HCT116 (cell line): ENCODE data around the gene CD1B. TPM values are rescaled to one million over a fixed set of nuclear protein-coding genes. Genes with fewer than 3 reads are reported as not detected.

ENCODE experiments used
- ATAC-seq: fragments of 200-7000 bp; cut with Tn5 transposase; 2 replicates; pipeline ENCODE4 v1.9.1; 2020; ENCODE audit warnings: mild to moderate bottlenecking, moderate library complexity
- BruUV-seq: library from RNA; stranded (reverse); fragments of 400-500 nt; replicated peaks from 2 replicates; lab custom pipeline; 2021; lab: Mats Ljungman, UMichigan
- CTCF ChIA-PET: fragments of 300-600 bp; sonication (Branson Sonifier 250); formaldehyde crosslinking; loops from one replicate; lab custom pipeline; 2021; ENCODE audit warnings: antibody characterized with exemption; lab: Charles Lee
- POLR2A ChIA-PET: fragments of 300-600, 350-600 bp; sonication (Branson Sonifier 250); formaldehyde crosslinking; loops from one replicate; lab custom pipeline; 2021; ENCODE audit warnings: antibody characterized with exemption; lab: Charles Lee
- RAD21 ChIA-PET, 2 experiments: fragments of 300-600 bp; sonication (Branson Sonifier 250); formaldehyde crosslinking; loops; one replicate each; lab custom pipeline; 2023; ENCODE audit warnings: low total read pairs in 2 of 2; ENCODE audit not compliant: uncharacterized antibody in 2 of 2, unreplicated experiment in 2 of 2, low non-redundant PET in 1 of 2; lab: Charles Lee
- DNase-seq: peaks from one replicate; pipeline ENCODE4 v3.0.0-alpha.2; 2010; ENCODE audit warnings: low read depth, low spot score
- H2AFZ ChIP-seq: fragments of 200-600 bp; shearing (Covaris generic), sonication (generic); 2 replicates; pipeline ENCODE4 v1.6.1; 2017; ENCODE audit warnings: low read depth, mixed run types, mixed read lengths, antibody characterized with exemption, low read length; ENCODE audit not compliant: poor library complexity, severe bottlenecking
- H3K27ac ChIP-seq: 2 replicates; pipeline ENCODE4 v1.5.1; 2012; ENCODE audit warnings: low read depth, low read length
- H3K27me3 ChIP-seq: fragments of 200-600 bp; sonication (generic); 2 replicates; pipeline ENCODE4 v1.6.1; 2016; ENCODE audit warnings: mixed run types, low read length, mixed read lengths; ENCODE audit not compliant: insufficient read depth
- H3K36me3 ChIP-seq, 2 experiments: fragments of 200-500 bp in 1 of 2; fragments of 200-600 bp in 1 of 2; sonication (Bioruptor generic) in 1 of 2; sonication (generic) in 1 of 2; 2 replicates each; pipeline versions ENCODE4 v1.5.1 to v1.6.1; 2014 to 2016; ENCODE audit warnings: low read length in 2 of 2, inconsistent platforms in 1 of 2, mixed read lengths in 1 of 2, mixed run types in 1 of 2; ENCODE audit not compliant: insufficient read depth in 2 of 2, control insufficient read depth in 1 of 2
- H3K4me1 ChIP-seq, 2 experiments: fragments of 200-600 bp in 1 of 2; sonication (generic) in 1 of 2; 2 replicates each; pipeline versions ENCODE4 v1.5.1 to v1.6.1; 2012 to 2017; ENCODE audit warnings: low read length in 2 of 2, inconsistent platforms in 1 of 2, mild to moderate bottlenecking in 1 of 2, mixed read lengths in 1 of 2, mixed run types in 1 of 2, moderate library complexity in 1 of 2; ENCODE audit not compliant: insufficient read depth in 2 of 2, control insufficient read depth in 1 of 2
- H3K4me2 ChIP-seq: fragments of 200-600 bp; sonication (generic); 2 replicates; pipeline ENCODE4 v1.6.1; 2017; ENCODE audit warnings: mixed run types, low read length, mixed read lengths
- H3K4me3 ChIP-seq, 2 experiments: fragments of 200-600 bp in 1 of 2; sonication (generic) in 1 of 2; replicated peaks in 1 of 2; 2 replicates each; pipeline ENCODE4 v1.5.1; 2011 to 2016; ENCODE audit warnings: low read length in 2 of 2, control low read depth in 1 of 2, low read depth in 1 of 2, mild to moderate bottlenecking in 1 of 2, mixed read lengths in 1 of 2, mixed run types in 1 of 2
- H3K79me2 ChIP-seq: fragments of 200-600 bp; sonication (generic); 2 replicates; pipeline ENCODE4 v1.6.1; 2017; ENCODE audit warnings: mild to moderate bottlenecking, mixed run types, low read length, moderate library complexity, mixed read lengths; ENCODE audit not compliant: insufficient read depth
- H3K9ac ChIP-seq: fragments of 200-600 bp; sonication (generic); 2 replicates; pipeline ENCODE4 v1.6.1; 2016; ENCODE audit warnings: low read length, mixed read lengths
- H3K9me2 ChIP-seq: fragments of 200-600 bp; sonication (generic), shearing (Covaris generic); 2 replicates; pipeline ENCODE4 v1.6.1; 2017; ENCODE audit warnings: mixed run types, mild to moderate bottlenecking, moderate library complexity; ENCODE audit not compliant: insufficient read depth
- H3K9me3 ChIP-seq, 2 experiments: fragments of 200-500 bp in 1 of 2; fragments of 200-600 bp in 1 of 2; sonication (Bioruptor generic) in 1 of 2; sonication (generic) in 1 of 2; 2 replicates each; pipeline ENCODE4 v1.6.1; 2014 to 2017; ENCODE audit warnings: low read length in 2 of 2, mixed read lengths in 2 of 2, inconsistent platforms in 1 of 2, low read depth in 1 of 2, mild to moderate bottlenecking in 1 of 2, mixed run types in 1 of 2, moderate library complexity in 1 of 2; ENCODE audit not compliant: control insufficient read depth in 1 of 2, insufficient read depth in 1 of 2
- H4K20me1 ChIP-seq: fragments of 200-600 bp; sonication (generic), shearing (Covaris generic); 2 replicates; pipeline ENCODE4 v1.6.1; 2017; ENCODE audit warnings: mixed run types, mild to moderate bottlenecking, moderate library complexity; ENCODE audit not compliant: insufficient read depth
- CBX3 ChIP-seq: IDR thresholded peaks from 2 replicates; pipeline ENCODE4 v1.6.1; 2012; ENCODE audit warnings: low read depth
- CEBPB ChIP-seq: IDR thresholded peaks from 2 replicates; pipeline ENCODE4 v1.6.1; 2012; ENCODE audit warnings: low read depth
- ELF1 ChIP-seq: IDR thresholded peaks from 2 replicates; pipeline ENCODE4 v1.6.1; 2012; ENCODE audit warnings: low read depth, borderline replicate concordance
- EZH2 ChIP-seq: fragments of 200-600 bp; sonication (generic); IDR thresholded peaks from 2 replicates; pipeline ENCODE4 v1.6.1; 2017; ENCODE audit warnings: antibody characterized with exemption, mixed run types
- FOSL1 ChIP-seq: IDR thresholded peaks from 2 replicates; pipeline ENCODE4 v1.6.1; 2012; ENCODE audit warnings: low read depth
- POLR2AphosphoS5 ChIP-seq: IDR thresholded peaks from 2 replicates; pipeline ENCODE4 v1.6.1; 2011; ENCODE audit warnings: mild to moderate bottlenecking, low read depth, low read length, moderate library complexity
- RAD21 ChIP-seq: IDR thresholded peaks from 2 replicates; pipeline ENCODE4 v1.6.1; 2012; ENCODE audit warnings: low read depth, mild to moderate bottlenecking
- SIN3A ChIP-seq: IDR thresholded peaks from 2 replicates; pipeline ENCODE4 v1.6.1; 2012; ENCODE audit warnings: low read depth
- SRF ChIP-seq: IDR thresholded peaks from 2 replicates; pipeline ENCODE4 v1.6.1; 2012; ENCODE audit warnings: low read depth
- TCF7L2 ChIP-seq: IDR thresholded peaks from 2 replicates; pipeline ENCODE4 v1.7.0; 2011; ENCODE audit warnings: borderline replicate concordance, inconsistent platforms; ENCODE audit not compliant: insufficient read depth, insufficient read length; ENCODE audit errors: extremely low read depth
- YY1 ChIP-seq: IDR thresholded peaks from 2 replicates; pipeline ENCODE4 v1.6.1; 2011; ENCODE audit warnings: low read length, low read depth, moderate library complexity, mild to moderate bottlenecking; ENCODE audit not compliant: insufficient replicate concordance; ENCODE audit errors: extremely low read depth
- ZFX ChIP-seq: fragments of 450-650 bp; IDR thresholded peaks from 2 replicates; pipeline ENCODE4 v1.6.1; 2017
- intact Hi-C: fragments of 100-400 bp; cut with micrococcal nuclease; formaldehyde crosslinking; loops from 2 replicates; pipeline ENCODE4 v1.10.0; 2022
- total RNA-seq: library from RNA; stranded (reverse); gene quantifications from one replicate; pipeline ENCODE4 v1.2.1, GENCODE V29; 2021; ENCODE audit not compliant: unreplicated experiment
- TF ChIP-seq, protein P1 (sequence below): IDR thresholded peaks from 2 replicates; pipeline ENCODE4 v1.6.1; 2012
- TF ChIP-seq, protein P2 (sequence below): IDR thresholded peaks from 2 replicates; pipeline ENCODE4 v1.6.1; 2012
- TF ChIP-seq, protein P3 (sequence below): IDR thresholded peaks from 2 replicates; pipeline ENCODE4 v1.6.1; 2011; ENCODE audit warnings: mild to moderate bottlenecking, low read length, moderate library complexity; ENCODE audit not compliant: insufficient replicate concordance; ENCODE audit errors: extremely low read depth
- TF ChIP-seq, protein P4 (sequence below): IDR thresholded peaks from 2 replicates; pipeline ENCODE4 v1.6.1; 2012; ENCODE audit warnings: low read depth
- TF ChIP-seq, protein P5 (sequence below), 3 experiments: fragments of 200-600 bp in 1 of 3; sonication (generic) in 1 of 3; IDR thresholded peaks in 2 of 3; conservative IDR thresholded peaks in 1 of 3; 2 replicates each; pipeline ENCODE4 v1.5.1; 2012 to 2017; ENCODE audit warnings: low read depth in 2 of 3, low read length in 2 of 3, antibody characterized with exemption in 1 of 3, borderline replicate concordance in 1 of 3, control low read depth in 1 of 3, mild to moderate bottlenecking in 1 of 3, mixed read lengths in 1 of 3, mixed run types in 1 of 3, moderate library complexity in 1 of 3; ENCODE audit not compliant: insufficient read depth in 1 of 3

The CD1B gene
- total RNA-seq, 1 experiment from 2014 or later: not detected

DNA sequence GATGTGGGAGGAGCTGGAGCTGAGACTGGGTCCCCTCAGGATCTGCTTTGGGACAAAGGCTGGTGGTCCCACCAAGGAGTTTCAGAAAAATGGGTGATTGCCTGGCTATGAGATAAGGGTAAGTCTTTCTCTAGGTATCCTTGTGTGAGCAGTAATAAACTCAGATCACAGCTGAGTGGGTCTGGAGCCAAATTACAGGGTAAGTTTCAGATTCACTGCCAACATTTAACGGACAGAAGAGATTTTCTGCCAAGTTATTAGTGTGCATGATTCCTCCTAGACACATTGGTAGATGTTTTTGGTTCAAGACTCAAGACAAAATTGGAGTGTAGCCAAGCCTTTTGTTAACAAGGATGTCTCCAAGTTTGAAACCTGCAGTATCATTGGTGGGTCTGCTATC lies 7.5 kb downstream of the CD1B start (continued):
- TF ChIP-seq POLR2AphosphoS5: no peak
- TF ChIP-seq, protein P1, sequence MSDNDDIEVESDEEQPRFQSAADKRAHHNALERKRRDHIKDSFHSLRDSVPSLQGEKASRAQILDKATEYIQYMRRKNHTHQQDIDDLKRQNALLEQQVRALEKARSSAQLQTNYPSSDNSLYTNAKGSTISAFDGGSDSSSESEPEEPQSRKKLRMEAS: no peak
- TF ChIP-seq SIN3A: no peak
- no peak for TF ChIP-seq FOSL1
- TF ChIP-seq TCF7L2: no peak
- no peak for TF ChIP-seq SRF
- TF ChIP-seq, protein P2, sequence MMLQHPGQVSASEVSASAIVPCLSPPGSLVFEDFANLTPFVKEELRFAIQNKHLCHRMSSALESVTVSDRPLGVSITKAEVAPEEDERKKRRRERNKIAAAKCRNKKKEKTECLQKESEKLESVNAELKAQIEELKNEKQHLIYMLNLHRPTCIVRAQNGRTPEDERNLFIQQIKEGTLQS: no peak

DNA sequence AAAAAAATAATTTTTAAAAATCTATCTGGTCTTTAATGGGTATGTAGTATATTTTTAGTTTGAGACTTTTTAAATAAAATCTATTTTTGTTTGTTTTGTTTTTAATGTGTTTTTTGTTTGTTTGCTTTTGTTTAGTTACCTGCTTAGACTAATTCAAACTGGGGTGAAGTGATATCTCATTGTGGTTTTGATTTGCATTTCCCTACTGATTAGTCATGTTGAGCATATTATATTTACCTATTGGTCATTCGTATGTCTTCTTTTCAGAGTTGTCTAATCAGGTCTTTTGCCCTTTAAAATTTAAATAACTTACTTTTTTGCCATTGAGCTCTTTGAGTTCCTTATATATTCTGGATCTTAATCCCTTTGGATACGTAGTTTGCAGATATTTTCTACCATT lies 20.3 kb downstream of the CD1B start:
- Histone ChIP-seq H3K36me3 (no peaks in the 10 kb centered on the region; a peak in 1 of 4 replicates), H3K27me3 (no peaks in the 10 kb centered on the region), H3K27ac (no peak overlapping the region), H3K4me3 (no peak overlapping the region), H3K9me2 (no peaks in the 10 kb centered on the region), H3K4me1 (no peaks in the 10 kb centered on the region), H3K4me2 (no peak overlapping the region), H3K9me3 (no peaks in the 10 kb centered on the region), H4K20me1 (no peaks in the 10 kb centered on the region), H2AFZ (no peak overlapping the region), H3K79me2 (no peaks in the 10 kb centered on the region), H3K9ac (no peak overlapping the region)
- intact Hi-C loops: no loop called here
- DNase-seq (no peak), ATAC-seq (no peak)
- TF ChIP-seq POLR2AphosphoS5 (no peak), YY1 (no peak), CEBPB (no peak), ELF1 (no peak), RAD21 (no peak), EZH2 (no peak), CBX3 (no peak), ZFX (no peak), SIN3A (no peak)
- TF ChIP-seq, protein P3, sequence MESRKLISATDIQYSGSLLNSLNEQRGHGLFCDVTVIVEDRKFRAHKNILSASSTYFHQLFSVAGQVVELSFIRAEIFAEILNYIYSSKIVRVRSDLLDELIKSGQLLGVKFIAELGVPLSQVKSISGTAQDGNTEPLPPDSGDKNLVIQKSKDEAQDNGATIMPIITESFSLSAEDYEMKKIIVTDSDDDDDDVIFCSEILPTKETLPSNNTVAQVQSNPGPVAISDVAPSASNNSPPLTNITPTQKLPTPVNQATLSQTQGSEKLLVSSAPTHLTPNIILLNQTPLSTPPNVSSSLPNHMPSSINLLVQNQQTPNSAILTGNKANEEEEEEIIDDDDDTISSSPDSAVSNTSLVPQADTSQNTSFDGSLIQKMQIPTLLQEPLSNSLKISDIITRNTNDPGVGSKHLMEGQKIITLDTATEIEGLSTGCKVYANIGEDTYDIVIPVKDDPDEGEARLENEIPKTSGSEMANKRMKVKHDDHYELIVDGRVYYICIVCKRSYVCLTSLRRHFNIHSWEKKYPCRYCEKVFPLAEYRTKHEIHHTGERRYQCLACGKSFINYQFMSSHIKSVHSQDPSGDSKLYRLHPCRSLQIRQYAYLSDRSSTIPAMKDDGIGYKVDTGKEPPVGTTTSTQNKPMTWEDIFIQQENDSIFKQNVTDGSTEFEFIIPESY: no peak
- TF ChIP-seq, protein P4, sequence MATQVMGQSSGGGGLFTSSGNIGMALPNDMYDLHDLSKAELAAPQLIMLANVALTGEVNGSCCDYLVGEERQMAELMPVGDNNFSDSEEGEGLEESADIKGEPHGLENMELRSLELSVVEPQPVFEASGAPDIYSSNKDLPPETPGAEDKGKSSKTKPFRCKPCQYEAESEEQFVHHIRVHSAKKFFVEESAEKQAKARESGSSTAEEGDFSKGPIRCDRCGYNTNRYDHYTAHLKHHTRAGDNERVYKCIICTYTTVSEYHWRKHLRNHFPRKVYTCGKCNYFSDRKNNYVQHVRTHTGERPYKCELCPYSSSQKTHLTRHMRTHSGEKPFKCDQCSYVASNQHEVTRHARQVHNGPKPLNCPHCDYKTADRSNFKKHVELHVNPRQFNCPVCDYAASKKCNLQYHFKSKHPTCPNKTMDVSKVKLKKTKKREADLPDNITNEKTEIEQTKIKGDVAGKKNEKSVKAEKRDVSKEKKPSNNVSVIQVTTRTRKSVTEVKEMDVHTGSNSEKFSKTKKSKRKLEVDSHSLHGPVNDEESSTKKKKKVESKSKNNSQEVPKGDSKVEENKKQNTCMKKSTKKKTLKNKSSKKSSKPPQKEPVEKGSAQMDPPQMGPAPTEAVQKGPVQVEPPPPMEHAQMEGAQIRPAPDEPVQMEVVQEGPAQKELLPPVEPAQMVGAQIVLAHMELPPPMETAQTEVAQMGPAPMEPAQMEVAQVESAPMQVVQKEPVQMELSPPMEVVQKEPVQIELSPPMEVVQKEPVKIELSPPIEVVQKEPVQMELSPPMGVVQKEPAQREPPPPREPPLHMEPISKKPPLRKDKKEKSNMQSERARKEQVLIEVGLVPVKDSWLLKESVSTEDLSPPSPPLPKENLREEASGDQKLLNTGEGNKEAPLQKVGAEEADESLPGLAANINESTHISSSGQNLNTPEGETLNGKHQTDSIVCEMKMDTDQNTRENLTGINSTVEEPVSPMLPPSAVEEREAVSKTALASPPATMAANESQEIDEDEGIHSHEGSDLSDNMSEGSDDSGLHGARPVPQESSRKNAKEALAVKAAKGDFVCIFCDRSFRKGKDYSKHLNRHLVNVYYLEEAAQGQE: no peak
- TF ChIP-seq, protein P2: no peak
- TF ChIP-seq, protein P5, sequence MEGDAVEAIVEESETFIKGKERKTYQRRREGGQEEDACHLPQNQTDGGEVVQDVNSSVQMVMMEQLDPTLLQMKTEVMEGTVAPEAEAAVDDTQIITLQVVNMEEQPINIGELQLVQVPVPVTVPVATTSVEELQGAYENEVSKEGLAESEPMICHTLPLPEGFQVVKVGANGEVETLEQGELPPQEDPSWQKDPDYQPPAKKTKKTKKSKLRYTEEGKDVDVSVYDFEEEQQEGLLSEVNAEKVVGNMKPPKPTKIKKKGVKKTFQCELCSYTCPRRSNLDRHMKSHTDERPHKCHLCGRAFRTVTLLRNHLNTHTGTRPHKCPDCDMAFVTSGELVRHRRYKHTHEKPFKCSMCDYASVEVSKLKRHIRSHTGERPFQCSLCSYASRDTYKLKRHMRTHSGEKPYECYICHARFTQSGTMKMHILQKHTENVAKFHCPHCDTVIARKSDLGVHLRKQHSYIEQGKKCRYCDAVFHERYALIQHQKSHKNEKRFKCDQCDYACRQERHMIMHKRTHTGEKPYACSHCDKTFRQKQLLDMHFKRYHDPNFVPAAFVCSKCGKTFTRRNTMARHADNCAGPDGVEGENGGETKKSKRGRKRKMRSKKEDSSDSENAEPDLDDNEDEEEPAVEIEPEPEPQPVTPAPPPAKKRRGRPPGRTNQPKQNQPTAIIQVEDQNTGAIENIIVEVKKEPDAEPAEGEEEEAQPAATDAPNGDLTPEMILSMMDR (IDR thresholded peaks at IDR 0.05 in 2 of 3, conservative IDR thresholded peaks at IDR 0.05 in 1 of 3; ENCODE audit: borderline replicate concordance in 1 of 3, insufficient read depth in 1 of 3, low read depth in 2 of 3, low read length in 2 of 3): no peak
- no TSS peak for BruUV-seq
- RAD21 ChIA-PET: no interaction called here
- CTCF ChIA-PET: no interaction called here
- POLR2A ChIA-PET: no interaction called here
